ENCODE measurements around the gene TSC2.
"Not testable (repeated sequence)": the region's sequence is repeated elsewhere in the genome, so short reads cannot be mapped to it uniquely, and the experiment has no call there.

Gene TSC2

GRCh38 chr16:2105291-2105690 lies 57.5 kb downstream of the TSC2 start:
- H3K4me1 ChIP-seq; H3K27me3 ChIP-seq (ENCODE audit: low read depth); H3K9me3 ChIP-seq; H3K36me3 ChIP-seq (replicated peaks); H3K4me3 ChIP-seq; DNase-seq (ENCODE audit: low spot score in 2 of 2); in situ Hi-C loops (cut with MboI; ENCODE audit: low sequenced_read_pairs): not testable (repeated sequence)

- H3K36me3 ChIP-seq (replicated peaks); H3K27me3 ChIP-seq (ENCODE audit: low read depth); H3K9me3 ChIP-seq; DNase-seq (ENCODE audit: low spot score in 2 of 2); H3K4me1 ChIP-seq; H3K4me3 ChIP-seq; in situ Hi-C loops (cut with MboI; ENCODE audit: low sequenced_read_pairs): not testable (repeated sequence)
These were observed 58.0 kb downstream of the TSC2 start for GRCh38 chr16:2105769-2106168.

GRCh38 chr16:2106211-2106610 lies 58.4 kb downstream of the TSC2 start:
- H3K4me1 ChIP-seq; in situ Hi-C loops (cut with MboI; ENCODE audit: low sequenced_read_pairs); H3K27me3 ChIP-seq (ENCODE audit: low read depth); H3K9me3 ChIP-seq; DNase-seq (ENCODE audit: low spot score in 2 of 2); H3K4me3 ChIP-seq; H3K36me3 ChIP-seq (replicated peaks): not testable (repeated sequence)

GRCh38 chr16:2107121-2107790 lies 59.5 kb downstream of the TSC2 start:
- H3K4me1 ChIP-seq; H3K27me3 ChIP-seq (ENCODE audit: low read depth); H3K4me3 ChIP-seq; H3K36me3 ChIP-seq (replicated peaks); in situ Hi-C loops (cut with MboI; ENCODE audit: low sequenced_read_pairs); DNase-seq (ENCODE audit: low spot score in 2 of 2); H3K9me3 ChIP-seq: not testable (repeated sequence)

- H3K4me3 ChIP-seq; H3K9me3 ChIP-seq; DNase-seq (ENCODE audit: low spot score in 2 of 2); H3K27me3 ChIP-seq (ENCODE audit: low read depth); in situ Hi-C loops (cut with MboI; ENCODE audit: low sequenced_read_pairs); H3K4me1 ChIP-seq; H3K36me3 ChIP-seq (replicated peaks): not testable (repeated sequence)
These were observed 60.0 kb downstream of the TSC2 start for GRCh38 chr16:2107791-2108125.

GRCh38 chr16:2108446-2109270 lies 60.9 kb downstream of the TSC2 start:
- in situ Hi-C loops (cut with MboI; ENCODE audit: low sequenced_read_pairs); DNase-seq (ENCODE audit: low spot score in 2 of 2); H3K36me3 ChIP-seq (replicated peaks); H3K27me3 ChIP-seq (ENCODE audit: low read depth); H3K4me1 ChIP-seq; H3K4me3 ChIP-seq; H3K9me3 ChIP-seq: not testable (repeated sequence)

- H3K27me3 ChIP-seq (ENCODE audit: low read depth); DNase-seq (ENCODE audit: low spot score in 2 of 2); H3K9me3 ChIP-seq; H3K36me3 ChIP-seq (replicated peaks); H3K4me3 ChIP-seq; in situ Hi-C loops (cut with MboI; ENCODE audit: low sequenced_read_pairs); H3K4me1 ChIP-seq: not testable (repeated sequence)
These were observed 61.4 kb downstream of the TSC2 start for GRCh38 chr16:2109271-2109580.

- H3K27me3 ChIP-seq (ENCODE audit: low read depth); H3K36me3 ChIP-seq (replicated peaks); DNase-seq (ENCODE audit: low spot score in 2 of 2); H3K9me3 ChIP-seq; H3K4me1 ChIP-seq; H3K4me3 ChIP-seq; in situ Hi-C loops (cut with MboI; ENCODE audit: low sequenced_read_pairs): not testable (repeated sequence)
These were observed 62.1 kb downstream of the TSC2 start for GRCh38 chr16:2109872-2110271.

- in situ Hi-C loops (cut with MboI; ENCODE audit: low sequenced_read_pairs); H3K4me3 ChIP-seq; H3K9me3 ChIP-seq; DNase-seq (ENCODE audit: low spot score in 2 of 2); H3K4me1 ChIP-seq; H3K36me3 ChIP-seq (replicated peaks); H3K27me3 ChIP-seq (ENCODE audit: low read depth): not testable (repeated sequence)
These were observed 62.7 kb downstream of the TSC2 start for GRCh38 chr16:2110332-2111008.

GRCh38 chr16:2111009-2111353 lies 63.2 kb downstream of the TSC2 start:
- H3K27me3 ChIP-seq (ENCODE audit: low read depth); H3K4me3 ChIP-seq; H3K9me3 ChIP-seq; H3K4me1 ChIP-seq; DNase-seq (ENCODE audit: low spot score in 2 of 2); H3K36me3 ChIP-seq (replicated peaks); in situ Hi-C loops (cut with MboI; ENCODE audit: low sequenced_read_pairs): not testable (repeated sequence)

GRCh38 chr16:2111412-2112335 lies 63.9 kb downstream of the TSC2 start:
- in situ Hi-C loops (cut with MboI; ENCODE audit: low sequenced_read_pairs); H3K4me3 ChIP-seq; H3K27me3 ChIP-seq (ENCODE audit: low read depth); H3K36me3 ChIP-seq (replicated peaks); H3K4me1 ChIP-seq; DNase-seq (ENCODE audit: low spot score in 2 of 2); H3K9me3 ChIP-seq: not testable (repeated sequence)

GRCh38 chr16:2112539-2113106 lies 64.8 kb downstream of the TSC2 start:
- H3K4me3 ChIP-seq; H3K36me3 ChIP-seq (replicated peaks); H3K27me3 ChIP-seq (ENCODE audit: low read depth); DNase-seq (ENCODE audit: low spot score in 2 of 2); H3K9me3 ChIP-seq; H3K4me1 ChIP-seq; in situ Hi-C loops (cut with MboI; ENCODE audit: low sequenced_read_pairs): not testable (repeated sequence)

GRCh38 chr16:2114225-2114624 lies 66.4 kb downstream of the TSC2 start:
- in situ Hi-C loops (cut with MboI; ENCODE audit: low sequenced_read_pairs); H3K4me3 ChIP-seq; DNase-seq (ENCODE audit: low spot score in 2 of 2); H3K27me3 ChIP-seq (ENCODE audit: low read depth); H3K36me3 ChIP-seq (replicated peaks); H3K9me3 ChIP-seq; H3K4me1 ChIP-seq: not testable (repeated sequence)
